ENCODE measurements around the gene RTN1.

Gene RTN1

DNA sequence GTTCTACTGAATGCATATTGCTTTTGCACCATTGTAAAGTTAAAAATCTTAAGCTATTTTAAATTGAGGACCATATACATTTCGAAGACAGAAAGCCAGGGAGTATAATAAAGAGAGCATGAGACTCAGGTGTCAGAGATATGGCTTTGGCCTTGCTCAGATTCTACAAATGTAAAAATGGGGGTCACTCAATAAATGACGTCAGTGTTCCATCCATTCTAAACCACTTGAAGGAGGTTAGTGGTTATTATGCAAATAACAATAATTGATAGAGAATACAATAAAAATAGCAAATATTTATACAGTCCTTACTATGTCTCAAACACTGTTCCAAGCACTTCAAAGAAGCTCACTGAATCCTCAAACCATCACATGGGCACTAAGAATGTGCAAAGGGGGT lies 20.1 kb downstream of the RTN1 start:
- no peak for DNase-seq

- DNase-seq = peak; percentile 83 to 92
Observed at GRCh38 chr14:59849411-59850130, 21.0 kb downstream of the RTN1 start.

- no peak for DNase-seq
Observed at GRCh38 chr14:59848671-59849070, 21.9 kb downstream of the RTN1 start.

- DNase-seq = no peak
Observed at GRCh38 chr14:59847711-59848110, 22.9 kb downstream of the RTN1 start.

DNA sequence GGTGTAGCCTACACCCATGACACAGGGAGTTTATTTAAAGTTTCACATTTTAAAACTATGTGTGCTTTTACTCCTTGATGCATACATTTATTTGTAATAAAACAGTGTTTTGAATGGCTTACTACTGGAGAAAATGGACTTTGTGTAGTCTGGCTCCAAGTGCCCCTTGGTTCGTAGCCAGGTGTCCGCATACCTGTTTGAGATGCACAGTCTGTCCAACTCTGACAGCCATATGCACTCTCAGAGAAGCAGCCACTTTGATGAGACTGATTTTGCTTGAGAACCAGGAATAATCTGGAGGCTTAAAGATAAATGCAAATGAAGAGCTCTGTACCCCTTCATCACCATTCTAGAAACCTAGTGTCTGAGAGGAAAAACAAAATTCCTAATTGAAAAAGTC lies 24.0 kb downstream of the RTN1 start:
- DNase-seq = no peak

- peak; percentile 23 to 51 for DNase-seq
Observed at GRCh38 chr14:59845245-59845644, 25.3 kb downstream of the RTN1 start.

DNA sequence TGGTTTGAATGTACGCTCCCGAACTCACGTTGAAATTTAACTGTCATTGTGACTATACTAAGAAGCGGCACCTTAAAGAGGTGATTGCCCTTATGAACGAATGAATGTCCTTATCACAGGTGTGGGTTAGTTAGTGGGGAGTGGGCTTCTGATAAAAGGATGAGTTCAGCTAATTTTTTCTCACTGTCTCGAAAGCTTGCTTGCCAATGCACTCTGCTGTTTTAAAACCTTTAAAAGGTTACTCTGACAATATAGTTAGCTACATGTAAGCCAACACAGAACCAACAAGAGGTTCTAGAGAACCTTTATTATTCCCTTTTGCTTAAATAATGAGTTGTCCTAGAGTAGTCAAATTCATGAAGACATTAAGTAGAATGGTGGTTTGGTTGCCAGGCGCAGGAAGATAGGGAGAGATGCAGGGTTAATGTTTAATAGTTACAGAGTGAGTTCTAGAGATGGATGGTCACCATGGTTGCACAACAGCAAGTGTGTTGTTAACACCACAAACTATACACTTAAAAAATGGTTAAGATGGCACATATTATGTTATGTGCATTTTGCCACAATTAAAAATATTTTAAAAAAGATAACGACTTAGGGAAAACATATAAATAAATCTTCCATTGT lies 26.3 kb downstream of the RTN1 start:
- no peak for DNase-seq

- DNase-seq = no peak
Observed at GRCh38 chr14:59836116-59836515, 34.5 kb downstream of the RTN1 start.

DNA sequence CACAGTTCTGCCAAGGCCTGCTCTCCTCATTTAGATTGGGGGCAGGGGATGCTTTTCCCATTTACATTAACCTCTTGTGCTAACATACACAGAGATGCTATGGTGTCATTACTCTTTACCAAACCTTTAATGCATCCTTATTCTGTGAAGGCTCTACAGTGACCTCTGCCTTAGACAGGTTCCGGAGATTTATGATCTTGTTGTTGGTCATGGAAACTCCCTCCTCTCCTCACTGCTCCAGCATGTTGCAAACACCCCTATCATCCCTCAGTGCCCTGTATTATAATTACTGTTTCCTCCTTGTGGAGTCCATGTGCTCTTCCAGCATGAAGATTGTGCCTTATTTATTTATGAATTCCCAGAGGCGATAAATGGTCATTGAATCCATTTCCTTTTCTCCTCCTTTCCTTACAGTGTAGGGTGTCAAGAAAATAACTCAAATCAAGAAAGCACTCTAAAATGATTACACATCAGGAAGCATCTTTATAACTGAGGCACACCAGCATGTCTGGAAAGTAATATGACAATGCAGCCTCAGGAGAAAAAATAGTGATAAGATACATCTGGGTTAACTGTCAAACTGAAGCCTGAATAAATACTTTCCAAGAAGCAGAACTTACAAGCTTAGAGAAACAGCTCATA lies 37.8 kb downstream of the RTN1 start:
- no peak for DNase-seq

DNA sequence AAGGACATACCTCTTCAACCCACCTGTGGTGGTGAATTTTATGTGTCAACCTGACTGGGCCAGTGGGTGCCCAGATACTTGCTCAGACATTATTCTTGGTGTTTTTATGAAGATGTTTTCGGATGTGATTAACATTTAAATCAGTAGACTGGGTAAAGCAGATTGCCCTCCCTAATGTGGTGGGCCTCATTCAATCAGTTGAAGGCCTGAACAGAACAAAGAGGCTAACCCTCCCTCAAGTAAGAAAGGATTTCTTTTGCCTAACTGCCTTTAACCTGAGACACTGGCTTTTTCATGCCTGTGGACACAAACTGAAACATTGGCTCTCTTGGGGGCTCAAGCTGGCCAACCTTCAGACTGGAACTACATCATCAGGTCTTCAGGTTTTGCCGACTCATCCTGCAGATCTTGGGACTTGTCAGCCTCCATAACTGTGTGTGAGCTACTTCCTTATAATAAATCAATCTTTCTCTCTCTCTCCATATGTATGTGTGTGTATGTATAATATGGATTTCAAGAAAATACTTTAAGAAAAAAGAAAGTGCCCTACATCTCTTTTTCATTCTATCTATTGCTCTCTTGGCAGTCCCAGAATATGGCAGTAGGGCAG lies 39.4 kb downstream of the RTN1 start:
- DNase-seq = no peak

DNA sequence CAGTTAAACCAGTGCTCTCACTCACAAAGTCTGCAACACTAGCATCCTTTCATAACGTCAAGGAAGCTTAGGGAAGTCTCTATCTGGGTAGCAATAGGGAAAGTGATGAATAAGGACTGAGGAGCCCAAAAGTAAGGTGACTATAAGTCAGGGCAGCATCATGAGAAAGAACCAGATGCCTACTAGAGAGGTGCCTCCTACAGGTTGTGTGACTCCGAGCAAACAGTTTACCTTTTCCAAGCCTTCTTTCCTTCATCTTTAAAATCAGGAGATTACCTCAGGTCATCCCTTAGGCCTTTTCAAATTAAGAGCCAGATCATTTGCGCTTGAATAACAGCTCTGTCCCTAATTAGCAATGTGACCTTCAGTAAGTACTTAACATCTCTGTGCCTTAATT lies 40.2 kb downstream of the RTN1 start:
- DNase-seq = no peak

- peak; percentile 15 to 25 for DNase-seq
Observed at GRCh38 chr14:59829469-59830337, 40.9 kb downstream of the RTN1 start.

GRCh38 chr14:59828276-59828675 lies 42.3 kb downstream of the RTN1 start:
- no peak for DNase-seq

- DNase-seq = no peak
Observed at GRCh38 chr14:59827401-59827800, 43.2 kb downstream of the RTN1 start.

DNA sequence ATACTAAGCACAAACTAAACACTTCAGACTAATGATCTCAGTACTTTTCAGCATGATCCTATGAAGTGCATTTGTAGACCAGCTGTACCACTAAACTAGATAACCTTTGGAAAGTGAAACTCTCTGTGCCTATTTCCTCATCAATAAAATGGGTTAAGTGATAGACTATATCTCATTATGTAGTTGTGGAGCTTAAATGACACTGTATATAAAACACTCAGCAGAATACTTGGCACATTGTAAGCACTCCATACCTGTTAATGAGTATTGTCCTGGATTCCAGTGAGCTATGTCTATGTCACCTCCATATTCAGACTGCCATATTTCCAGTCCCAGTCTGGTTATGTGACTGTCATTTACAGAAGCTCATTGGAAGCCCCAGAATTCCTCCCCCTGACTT lies 44.4 kb downstream of the RTN1 start:
- DNase-seq = no peak

DNA sequence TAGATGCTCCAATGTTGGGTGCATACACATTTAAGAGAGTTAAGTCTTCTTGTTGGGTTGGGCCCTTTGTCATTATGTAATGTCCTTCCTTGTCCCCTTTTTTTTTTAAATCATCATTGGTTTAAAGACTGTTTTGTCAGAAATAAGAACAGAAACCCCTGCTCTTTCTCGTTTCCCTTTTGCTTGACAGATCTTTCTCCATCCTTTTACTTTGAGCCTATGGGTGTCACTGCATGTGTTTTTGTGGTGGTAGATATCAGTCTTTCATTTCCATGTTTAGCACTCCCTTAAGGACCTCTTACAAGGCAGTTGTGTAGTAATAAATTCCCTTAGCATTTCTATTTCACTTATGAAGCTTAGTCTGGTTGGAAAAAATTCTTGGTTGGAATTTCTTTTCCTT lies 47.4 kb downstream of the RTN1 start:
- DNase-seq = peak in 1 of 2 donors; percentile 20

DNA sequence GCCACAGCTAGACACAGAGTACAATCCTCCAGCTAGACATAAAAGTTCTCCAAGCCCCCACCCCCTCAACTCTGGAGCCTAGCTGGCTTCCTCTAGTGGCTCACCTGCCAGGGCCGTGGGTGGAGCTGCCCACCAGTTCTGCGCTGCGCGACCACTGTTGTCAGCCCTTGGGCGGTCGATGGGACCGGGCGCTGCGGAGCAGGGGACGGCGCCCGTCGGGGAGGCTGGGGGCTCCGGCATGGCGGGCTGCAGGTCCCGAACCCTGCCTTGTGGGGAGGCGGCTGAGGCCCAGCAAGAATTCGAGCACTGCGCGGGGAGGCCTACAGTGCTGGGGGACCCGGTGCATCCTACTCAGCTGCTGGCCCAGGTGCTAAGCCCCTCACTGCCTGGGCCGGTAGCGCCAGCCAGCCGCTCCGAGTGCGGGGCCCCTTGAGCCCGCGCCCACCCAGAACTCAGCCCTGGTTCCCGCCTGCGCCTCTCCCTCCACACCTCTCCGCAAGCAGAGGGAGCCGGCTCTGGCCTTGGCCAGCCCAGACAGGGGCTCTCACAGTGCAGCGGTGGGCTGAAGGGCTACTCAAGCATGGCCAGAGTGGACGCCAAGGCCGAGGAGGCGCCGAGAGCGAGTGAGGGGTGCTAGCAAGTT lies 51.0 kb downstream of the RTN1 start:
- no peak for DNase-seq

GRCh38 chr14:59816941-59817340 lies 53.6 kb downstream of the RTN1 start:
- no peak for DNase-seq

- DNase-seq = no peak
Observed at GRCh38 chr14:59814988-59815387, 55.6 kb downstream of the RTN1 start.

GRCh38 chr14:59811815-59812214 lies 58.8 kb downstream of the RTN1 start:
- no peak for DNase-seq

GRCh38 chr14:59811073-59811472 lies 59.5 kb downstream of the RTN1 start:
- DNase-seq = no peak

- no peak for DNase-seq
Observed at GRCh38 chr14:59803052-59803540, 67.5 kb downstream of the RTN1 start.
